GM19099 (cell line): Measurements from ENCODE around the gene SMARCA2.
A peak's percentile ranks its signal among the peaks of the same experiment; 100 is the strongest.

Experiments
- POLR2A ChIP-seq: IDR thresholded peaks from 3 replicates; pipeline ENCODE4 v1.6.1; 2011; ENCODE audit warnings: low read depth; ENCODE audit not compliant: insufficient read length; ENCODE audit errors: extremely low read depth

The SMARCA2 gene

GRCh38 chr9:2014696-2015580, at the start of gene SMARCA2:
TSS of gene SMARCA2 (plus strand) at chr9:2015347. CDS start at chr9:2029023, 13,676 bp downstream.
- TF ChIP-seq POLR2A = peak; percentile 84

- TF ChIP-seq POLR2A = no peak
Measured at GRCh38 chr9:1966725-1967366, 48.3 kb upstream of the SMARCA2 start.

GRCh38 chr9:1969160-1969559, 46.0 kb upstream of the SMARCA2 start:
- TF ChIP-seq POLR2A = no peak

GRCh38 chr9:1969898-1970297, 45.2 kb upstream of the SMARCA2 start:
- TF ChIP-seq POLR2A = no peak

- no peak for TF ChIP-seq POLR2A
Measured at GRCh38 chr9:1972672-1973071, 42.5 kb upstream of the SMARCA2 start.

- TF ChIP-seq POLR2A = no peak
Measured at GRCh38 chr9:1977026-1977425, 38.1 kb upstream of the SMARCA2 start.

GRCh38 chr9:1978941-1979340, 36.2 kb upstream of the SMARCA2 start:
- TF ChIP-seq POLR2A = no peak

GRCh38 chr9:1979741-1980367, 35.3 kb upstream of the SMARCA2 start:
- no peak for TF ChIP-seq POLR2A

- TF ChIP-seq POLR2A = no peak
Measured at GRCh38 chr9:1980387-1980786, 34.8 kb upstream of the SMARCA2 start.

GRCh38 chr9:1982074-1982473, 33.1 kb upstream of the SMARCA2 start:
- no peak for TF ChIP-seq POLR2A

- no peak for TF ChIP-seq POLR2A
Measured at GRCh38 chr9:1986341-1986740, 28.8 kb upstream of the SMARCA2 start.

GRCh38 chr9:1989500-1989899, 25.6 kb upstream of the SMARCA2 start:
- no peak for TF ChIP-seq POLR2A

GRCh38 chr9:1994180-1994579, 21.0 kb upstream of the SMARCA2 start:
- no peak for TF ChIP-seq POLR2A

GRCh38 chr9:1995084-1995483, 20.1 kb upstream of the SMARCA2 start:
- TF ChIP-seq POLR2A = no peak

- TF ChIP-seq POLR2A = no peak
Measured at GRCh38 chr9:1996156-1996555, 19.0 kb upstream of the SMARCA2 start.

GRCh38 chr9:1997646-1998045, 17.5 kb upstream of the SMARCA2 start:
- TF ChIP-seq POLR2A = no peak
